H7 (cell line): ENCODE results near the gene SDC3. TPM values are rescaled to one million over a fixed set of nuclear protein-coding genes. Genes with fewer than 3 reads are reported as not detected.

ENCODE experiments used
- DNase-seq: peaks from one replicate; pipeline ENCODE4 v3.0.0; 2012
- H3K27me3 ChIP-seq: 2 replicates; pipeline ENCODE4 v1.6.0; 2011; ENCODE audit warnings: mild to moderate bottlenecking, low read length; ENCODE audit not compliant: control insufficient read depth, insufficient read depth
- H3K36me3 ChIP-seq: replicated peaks from 2 replicates; pipeline ENCODE4 v1.5.1; 2011; ENCODE audit warnings: low read length; ENCODE audit not compliant: control insufficient read depth, insufficient read depth
- H3K4me3 ChIP-seq: 2 replicates; pipeline ENCODE4 v1.5.1; 2011; ENCODE audit warnings: low read depth, mild to moderate bottlenecking, control low read depth, low read length, moderate library complexity; ENCODE audit not compliant: insufficient read depth
- total RNA-seq: library from RNA; depleted of rRNA; stranded (reverse); fragments of >200 nt; shearing (Covaris generic); gene quantifications from 2 replicates; pipeline ENCODE4 v1.2.3, GENCODE V29; 2014

Gene SDC3
- total RNA-seq, 1 experiment from 2014 or later = 38.0 TPM

DNA sequence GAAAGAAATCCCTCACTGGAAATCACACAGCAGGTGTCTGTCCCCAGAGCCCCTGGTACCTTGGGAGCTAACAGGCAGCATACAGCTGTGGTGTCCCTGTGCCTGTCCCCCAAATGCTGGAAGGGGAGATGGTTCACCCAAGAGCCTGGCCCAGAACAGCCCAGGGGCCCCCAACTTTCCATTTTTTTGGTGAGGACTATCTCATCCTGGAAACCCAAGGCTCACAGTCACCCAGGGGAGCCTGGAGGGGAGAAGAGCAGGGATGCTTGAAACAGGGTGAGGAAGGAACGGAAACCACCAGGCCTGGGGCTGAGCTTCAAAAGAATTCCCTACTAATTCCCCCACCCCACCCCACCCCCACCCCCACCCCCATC, 3.6 kb downstream of the SDC3 start:
- Histone ChIP-seq H3K27me3 (peaks cover 19% of the 10 kb centered on the region), H3K4me3 (no peak overlapping the region), H3K36me3 (no peaks in the 10 kb centered on the region)
- DNase-seq = peak; percentile 33

DNA sequence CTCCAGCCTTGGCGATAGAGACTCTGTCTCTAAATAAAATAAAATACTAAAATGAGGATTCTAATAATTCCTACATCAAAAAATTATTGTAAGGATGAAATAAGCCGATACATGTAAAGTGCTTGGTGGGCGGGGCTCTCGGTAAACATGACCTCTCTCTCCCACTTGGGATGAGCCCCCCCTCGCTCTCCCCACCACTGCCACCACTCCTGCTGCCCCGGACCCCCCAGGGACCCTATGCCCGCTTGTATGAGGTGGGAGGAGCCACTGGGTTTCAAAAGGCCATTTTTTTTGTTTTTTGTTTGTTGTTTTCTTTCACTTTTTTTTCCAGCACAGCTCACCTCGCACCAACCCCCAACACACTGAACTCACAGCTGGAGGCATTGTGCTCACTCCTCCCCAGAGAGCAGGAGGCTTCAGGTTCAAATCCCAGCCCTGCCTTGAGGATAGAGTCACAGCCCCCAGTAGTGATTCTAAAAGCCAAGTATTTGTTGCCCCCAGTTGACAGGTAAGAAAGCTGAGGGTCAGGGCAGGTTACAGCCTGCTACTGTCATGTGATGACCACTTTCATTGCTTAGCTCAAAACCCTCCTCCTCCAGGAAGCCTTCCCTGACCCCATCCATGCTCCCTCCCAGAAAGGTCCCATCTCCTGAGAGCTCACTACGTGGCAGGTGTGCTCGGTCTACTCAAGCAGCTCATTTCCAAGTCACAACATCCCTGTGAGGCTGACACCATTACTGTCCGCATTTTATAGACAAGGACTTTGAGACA, 4.2 kb downstream of the SDC3 start:
- Histone ChIP-seq H3K27me3 (peaks cover 17% of the 10 kb centered on the region), H3K4me3 (no peak overlapping the region), H3K36me3 (no peaks in the 10 kb centered on the region)
- DNase-seq = peak; percentile 48

DNA sequence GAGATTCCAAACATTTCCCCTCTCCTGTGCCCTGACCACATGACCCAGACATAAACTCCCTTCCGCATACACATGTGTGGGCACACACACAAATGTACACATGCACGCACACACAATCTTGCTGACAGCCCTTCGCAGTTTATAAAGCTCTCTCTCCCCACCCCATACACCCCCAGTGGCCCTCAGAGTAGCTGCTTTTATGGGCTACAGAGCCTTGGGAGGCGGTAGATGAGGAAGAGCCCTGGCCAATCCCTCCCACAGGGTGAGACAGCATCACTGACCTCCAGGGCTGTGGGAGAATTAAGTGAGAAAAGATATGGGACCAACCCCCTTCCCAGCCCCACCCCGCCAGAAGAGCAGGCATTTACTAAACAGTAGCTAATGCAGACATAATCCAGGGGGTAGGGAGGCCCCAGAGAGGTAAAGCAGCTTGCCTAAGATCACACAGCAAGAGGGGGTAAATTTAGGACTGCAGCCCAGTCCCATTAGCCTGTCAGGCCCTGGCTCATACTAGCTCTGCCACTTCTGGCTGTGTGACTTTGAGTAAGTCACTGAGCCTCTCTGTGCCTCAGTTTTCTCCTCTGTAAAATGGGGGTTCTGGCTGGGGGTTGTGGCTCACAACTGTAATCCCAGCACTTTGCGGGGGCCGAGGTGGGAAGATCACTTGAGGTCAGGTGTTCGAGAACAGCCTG, 5.1 kb downstream of the SDC3 start:
- peak; percentile 53 for DNase-seq
- Histone ChIP-seq H3K36me3 (no peaks in the 10 kb centered on the region), H3K27me3 (peaks cover 13% of the 10 kb centered on the region), H3K4me3 (no peak overlapping the region)

DNA sequence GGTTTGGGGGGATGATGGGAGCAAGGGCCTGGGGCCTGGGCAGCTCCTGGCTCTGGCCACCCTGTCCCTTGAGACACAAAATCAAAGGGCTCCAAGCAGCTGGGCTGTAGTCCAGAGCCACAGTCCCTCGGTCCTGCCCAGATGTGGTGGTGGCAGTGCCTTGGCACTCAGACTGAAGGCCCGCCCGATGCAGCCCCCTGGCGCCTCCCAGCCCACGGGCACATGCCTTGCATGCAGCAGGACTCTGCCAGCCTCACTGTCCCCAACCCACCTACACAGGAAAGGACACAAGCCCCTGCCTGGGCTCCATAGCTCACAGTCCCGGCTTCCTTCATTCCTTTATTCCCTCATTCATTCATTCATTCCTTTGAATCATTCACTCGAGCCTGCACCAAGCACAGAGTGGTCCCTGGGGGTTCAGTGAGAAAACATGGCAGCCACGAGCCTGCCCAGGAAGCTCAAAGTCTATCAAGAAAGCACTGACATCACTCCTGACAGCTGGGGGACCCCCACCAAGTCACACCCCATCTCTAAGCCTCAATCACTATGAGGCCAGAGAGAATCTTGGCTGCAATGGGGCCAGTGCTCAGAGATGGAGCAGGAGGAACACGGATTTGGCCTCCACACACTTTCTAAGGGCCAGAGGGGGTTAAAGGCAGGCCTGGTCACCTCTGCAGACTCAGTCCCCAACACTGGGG, 5.8 kb downstream of the SDC3 start:
- Histone ChIP-seq H3K27me3 (peaks cover 10% of the 10 kb centered on the region), H3K4me3 (no peak overlapping the region), H3K36me3 (no peaks in the 10 kb centered on the region)
- DNase-seq = peak; percentile 40

DNA sequence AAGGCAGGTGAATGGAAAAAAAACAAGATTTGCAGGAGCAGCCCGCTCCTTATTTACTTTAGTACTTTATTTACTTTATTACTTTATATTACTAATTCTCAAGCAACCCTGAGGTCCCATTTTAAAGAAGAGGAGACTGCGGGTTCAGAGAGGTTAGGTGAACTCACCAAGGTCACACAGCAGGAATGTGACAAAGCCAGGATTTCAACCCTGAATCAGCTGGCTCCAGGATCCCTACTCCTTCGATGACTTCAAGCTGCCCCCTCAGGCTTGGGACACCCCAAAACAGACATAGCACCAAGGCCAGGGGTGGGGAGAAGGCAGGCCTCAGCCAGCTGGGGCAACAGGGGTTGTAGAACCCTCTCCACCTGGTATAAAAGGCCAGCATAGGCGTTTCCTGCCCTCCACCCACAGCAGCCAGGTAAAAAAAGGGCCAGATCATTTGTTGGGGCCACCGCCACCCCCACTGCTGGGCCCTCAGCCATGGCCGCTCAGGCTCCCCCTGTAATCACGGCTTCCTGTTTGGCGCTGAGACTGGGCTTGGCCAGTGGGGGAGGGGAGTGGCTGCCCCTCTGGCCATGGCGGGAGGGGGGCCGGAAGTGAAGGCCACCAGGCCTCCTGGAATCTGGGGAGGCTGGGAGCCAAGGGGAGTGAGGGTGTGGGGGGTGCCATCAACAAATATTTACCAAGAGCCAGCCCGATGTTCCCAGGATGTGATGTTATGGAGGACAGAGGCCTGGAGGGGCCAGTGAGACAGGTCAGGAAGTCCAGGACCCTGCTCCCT, 6.6 kb downstream of the SDC3 start:
- H3K27me3 ChIP-seq = peaks cover 2% of the 10 kb centered on the region
- peak; percentile 69 for DNase-seq
- no peak overlapping the region for H3K4me3 ChIP-seq
- no peaks in the 10 kb centered on the region for H3K36me3 ChIP-seq

DNA sequence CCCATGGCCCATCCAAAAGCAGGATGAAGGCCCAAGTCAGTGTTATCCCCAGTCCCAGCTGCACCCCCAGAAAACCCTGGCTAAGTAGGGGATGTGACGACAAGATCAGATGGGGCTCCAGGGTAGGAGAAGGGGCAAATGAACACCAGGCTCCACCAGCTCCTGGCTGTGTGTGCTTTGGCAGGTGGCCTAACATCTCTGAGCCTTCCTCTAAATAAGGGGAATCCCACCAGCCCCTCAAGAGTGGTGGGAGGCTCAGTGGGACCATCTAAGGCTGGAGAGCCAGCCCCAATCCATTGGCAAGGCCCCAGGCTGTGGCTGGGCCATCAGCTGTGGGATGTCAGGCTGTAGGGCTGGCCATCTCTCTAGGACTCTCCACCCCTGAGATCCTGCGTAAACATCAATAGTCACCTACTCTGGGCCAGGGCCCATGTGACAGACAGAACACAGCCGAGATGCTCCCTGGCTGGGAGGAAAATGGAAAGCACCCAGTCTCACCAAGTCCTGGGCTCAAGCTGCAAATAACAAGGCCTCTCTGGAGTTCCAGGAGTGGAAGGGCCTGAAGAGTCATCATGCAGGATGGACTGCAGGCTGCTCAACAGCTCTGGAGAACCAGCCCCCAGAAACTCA, 7.5 kb downstream of the SDC3 start:
- no peaks in the 10 kb centered on the region for H3K36me3 ChIP-seq
- H3K27me3 ChIP-seq = no peaks in the 10 kb centered on the region
- peak; percentile 41 for DNase-seq
- no peak overlapping the region for H3K4me3 ChIP-seq

DNA sequence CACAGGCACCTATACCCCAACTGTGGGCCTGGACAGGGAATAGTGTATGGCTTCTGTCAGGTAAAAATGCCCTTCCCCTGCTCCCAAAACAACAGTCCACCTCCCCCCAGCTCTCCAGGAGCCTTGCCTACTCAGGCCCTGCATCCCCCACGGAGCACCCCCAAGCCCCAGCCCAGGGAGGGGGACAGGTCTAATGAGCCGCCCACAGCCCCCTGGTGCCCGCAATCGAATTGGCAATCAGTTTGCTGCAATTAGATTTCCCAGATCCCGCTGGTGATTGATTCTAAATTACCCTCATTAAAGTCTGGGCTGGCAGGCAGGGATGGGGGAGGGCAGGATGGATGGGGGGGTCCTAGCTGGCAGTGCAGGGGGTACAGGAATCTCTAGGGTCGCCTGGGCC, 8.1 kb downstream of the SDC3 start:
- DNase-seq = no peak
- H3K36me3 ChIP-seq = no peaks in the 10 kb centered on the region
- no peaks in the 10 kb centered on the region for H3K27me3 ChIP-seq
- H3K4me3 ChIP-seq = no peak overlapping the region

DNA sequence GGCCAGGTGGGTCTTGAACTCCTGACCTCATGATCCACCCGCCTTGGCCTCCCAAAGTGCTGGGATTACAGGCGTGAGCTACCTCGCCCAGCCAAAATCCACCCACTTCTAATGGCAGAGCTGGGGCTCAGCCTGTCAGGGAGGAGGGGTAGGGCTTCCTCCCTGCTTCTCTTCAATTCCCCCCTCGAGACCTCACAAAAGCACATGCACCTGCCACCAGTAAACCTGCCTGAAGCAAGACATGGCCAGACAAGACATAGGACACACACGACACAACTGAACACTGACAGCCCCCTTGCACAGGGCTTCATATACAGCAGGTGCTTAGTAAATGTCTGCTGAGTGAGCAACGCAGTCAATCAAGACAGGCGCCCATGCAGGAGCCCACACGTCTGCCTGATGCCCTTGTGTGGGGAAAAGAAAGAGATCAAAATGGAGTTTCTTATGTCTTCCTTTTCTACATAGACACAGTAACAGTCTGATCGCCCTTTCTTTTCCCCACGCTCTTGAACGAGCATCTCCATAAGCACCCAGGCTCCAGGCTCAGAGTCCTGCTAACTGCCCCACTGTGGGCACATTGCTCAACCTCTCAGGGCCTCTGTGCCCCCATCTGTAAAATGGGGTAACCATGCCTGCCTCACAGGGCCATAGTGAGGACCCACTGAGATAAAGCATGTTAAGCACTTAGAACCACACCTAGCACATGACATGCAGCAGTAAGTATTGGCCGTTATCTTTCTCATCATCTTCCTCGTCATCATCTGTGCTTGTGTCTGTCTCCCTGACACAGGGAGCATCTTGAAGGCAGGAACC, 8.8 kb downstream of the SDC3 start:
- Histone ChIP-seq H3K4me3 (no peak overlapping the region), H3K27me3 (no peaks in the 10 kb centered on the region), H3K36me3 (no peaks in the 10 kb centered on the region)
- no peak for DNase-seq

DNA sequence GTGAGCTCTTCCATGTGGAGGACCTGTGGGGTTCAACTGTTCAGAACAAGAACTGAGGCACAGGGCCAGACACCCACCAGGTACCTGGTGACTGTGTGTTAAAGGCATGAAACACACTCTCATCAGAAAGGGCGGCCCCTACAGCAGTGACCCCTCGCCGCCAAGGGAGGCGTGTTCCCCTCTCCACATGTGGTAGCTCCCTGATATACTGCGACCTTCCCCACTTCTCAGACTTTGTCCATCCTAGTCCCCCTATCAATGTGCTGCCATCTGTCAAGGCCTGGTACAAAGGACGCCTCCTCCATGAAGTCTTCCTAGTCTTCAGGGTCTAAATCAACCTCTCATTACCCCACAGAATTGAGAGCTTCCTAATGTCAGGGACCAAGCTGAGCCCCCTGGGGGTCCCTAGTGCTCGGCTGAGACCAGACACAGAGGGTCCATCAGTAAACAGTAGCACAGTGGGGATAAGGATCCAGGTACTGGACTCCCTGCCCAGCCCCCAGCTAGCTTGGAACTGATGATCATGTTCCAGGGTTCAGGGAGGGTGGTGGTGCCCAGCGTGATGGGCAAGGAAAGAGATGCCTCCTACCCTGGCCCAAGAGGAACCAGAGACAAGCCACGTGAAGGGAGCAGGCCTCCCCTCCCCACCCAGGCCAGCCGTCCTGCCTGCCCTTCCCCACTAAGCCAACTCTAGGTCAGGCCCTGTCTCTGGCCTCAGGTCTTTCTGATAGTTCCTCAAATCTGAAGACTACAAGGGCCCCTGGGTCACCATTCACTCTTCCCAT, 10.3 kb downstream of the SDC3 start:
- Histone ChIP-seq H3K27me3 (no peaks in the 10 kb centered on the region), H3K4me3 (no peak overlapping the region), H3K36me3 (no peaks in the 10 kb centered on the region)
- DNase-seq = no peak

DNA sequence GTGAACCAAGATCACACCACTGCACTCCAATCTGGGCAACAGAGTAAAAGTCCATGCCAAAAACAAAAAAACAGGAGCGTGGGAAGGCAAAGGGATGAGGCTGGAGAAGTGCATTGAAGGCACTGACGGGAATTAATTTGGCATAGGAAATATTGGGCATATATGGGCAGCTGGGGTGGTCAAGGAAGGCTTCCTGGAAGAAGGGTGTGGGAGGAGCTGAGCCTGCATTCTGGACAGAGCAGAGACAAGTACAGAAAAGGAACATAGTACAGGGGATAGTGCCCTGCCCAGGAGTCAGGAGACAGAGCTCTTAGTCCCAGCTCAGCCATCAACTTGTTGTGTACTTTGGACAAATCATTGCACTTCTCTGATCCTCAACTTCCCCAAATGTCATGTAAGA, 11.7 kb downstream of the SDC3 start:
- Histone ChIP-seq H3K36me3 (no peaks in the 10 kb centered on the region), H3K4me3 (no peak overlapping the region), H3K27me3 (no peaks in the 10 kb centered on the region)
- no peak for DNase-seq

DNA sequence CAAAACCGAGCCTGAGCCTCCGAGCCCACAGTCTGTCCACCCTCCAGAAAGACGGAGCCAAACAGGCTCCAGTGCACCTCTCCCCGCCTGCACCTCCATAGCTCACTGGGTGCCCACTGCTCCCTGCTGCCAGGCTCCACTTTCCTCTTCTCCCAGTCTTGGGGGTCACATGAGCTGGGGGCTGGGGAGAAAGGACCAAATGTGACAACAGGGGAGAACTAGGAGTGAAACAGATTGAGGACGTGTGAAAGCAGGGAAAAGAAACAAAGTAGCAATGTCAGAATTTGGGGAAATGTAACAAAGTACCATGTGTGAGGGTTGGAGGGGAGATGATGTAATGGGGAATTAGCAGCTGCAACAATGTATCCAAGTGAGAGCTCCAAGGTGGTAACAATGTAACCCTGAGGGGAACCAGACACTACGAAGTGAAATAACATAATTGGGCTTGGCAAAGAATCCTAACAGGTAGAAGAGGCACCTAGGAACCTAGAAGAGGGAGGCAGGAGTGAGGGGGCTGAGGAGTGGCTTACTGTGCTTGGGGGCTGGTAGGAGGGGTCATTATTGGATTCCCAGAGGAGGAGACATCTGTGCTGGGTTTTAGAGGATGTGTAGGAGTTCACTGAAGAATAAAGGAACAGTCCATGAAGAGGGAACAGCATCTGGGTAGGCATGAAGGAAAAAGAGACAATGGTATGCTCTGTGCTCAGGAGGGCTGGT, 12.5 kb downstream of the SDC3 start:
- H3K27me3 ChIP-seq = no peaks in the 10 kb centered on the region
- no peak for DNase-seq
- H3K4me3 ChIP-seq = no peak overlapping the region
- H3K36me3 ChIP-seq = no peaks in the 10 kb centered on the region

DNA sequence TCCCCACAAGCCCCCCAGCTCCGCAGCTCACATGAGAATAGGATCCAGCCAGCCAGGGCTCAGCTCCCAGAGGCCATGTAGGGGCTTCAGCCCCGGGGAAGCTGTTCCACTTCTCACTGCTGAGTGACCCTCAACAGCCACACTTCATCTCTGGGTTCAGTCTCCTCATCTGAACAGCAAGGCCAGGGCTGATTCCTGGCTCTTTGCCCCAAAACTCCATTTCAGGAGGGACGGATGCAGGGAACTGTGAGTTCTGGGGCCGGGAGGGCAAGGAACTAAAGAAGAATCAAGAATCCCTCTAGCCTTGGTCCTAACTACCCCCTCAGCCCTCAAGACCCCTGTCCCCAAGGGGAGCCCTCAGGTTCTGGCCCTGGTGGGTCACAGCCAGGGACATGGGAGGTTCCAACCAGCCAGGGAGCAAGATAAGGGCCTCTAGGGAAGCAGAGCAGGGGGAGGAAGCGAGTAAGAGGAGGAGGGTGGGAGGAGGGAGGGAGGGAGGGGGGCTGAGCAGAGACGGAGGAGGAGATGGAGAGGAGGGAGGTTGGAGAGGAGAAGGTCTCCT, 13.1 kb downstream of the SDC3 start:
- Histone ChIP-seq H3K36me3 (no peaks in the 10 kb centered on the region), H3K4me3 (no peak overlapping the region), H3K27me3 (no peaks in the 10 kb centered on the region)
- DNase-seq = no peak
